ENCODE data around the gene SLC5A6. TPM values are rescaled to one million over a fixed set of nuclear protein-coding genes. Genes with fewer than 3 reads are reported as not detected.

The SLC5A6 gene
- total and polyA plus RNA-seq, 2 of the 8 experiments (the other 6 are each of a cell fraction or from before 2014, with no cell fraction given): 118 to 183 TPM

GRCh38 chr2:27250652-27251379 lies 38.7 kb upstream of the SLC5A6 start:
- no peak overlapping the region for H3K56ac ChIP-seq (replicated peaks; ENCODE audit: insufficient read length, low read depth, low read length)
- no peaks in the 10 kb centered on the region; the same call in 1 of the 2 replicates for H3K23me2 ChIP-seq (ENCODE audit: low read depth, low read length)
- no peaks in the 10 kb centered on the region for H3K36me3 ChIP-seq (ENCODE audit: control insufficient read depth in 2 of 4, insufficient read depth in 4 of 4, low read length in 3 of 4)
- peak overlapping the region; percentile 83 for H3K18ac ChIP-seq (ENCODE audit: extremely low read depth, low read length)
- TF ChIP-seq KDM4A (IDR thresholded peaks at IDR 0.05; ENCODE audit: low read depth, low read length, severe bottlenecking): peak; percentile 9
- TF ChIP-seq CTBP2 (IDR thresholded peaks at IDR 0.05; ENCODE audit: borderline replicate concordance, insufficient read depth, insufficient read length, low read length): peak; percentile 15
- no peak for TF ChIP-seq SUZ12 (IDR thresholded peaks at IDR 0.05; ENCODE audit: low read length)
- no peaks in the 10 kb centered on the region for H3K9me3 ChIP-seq (ENCODE audit: insufficient read depth in 2 of 2, low read depth in 1 of 2, low read length in 1 of 2)
- peaks cover 2 to 11% (median 6%) of the 10 kb centered on the region in 4 experiments for H3K4me1 ChIP-seq (replicated peaks in 1 of 4; ENCODE audit: control insufficient read depth in 3 of 4, insufficient read depth in 4 of 4, low read length in 3 of 4)
- peak overlapping the region; percentile 10; the same call in 1 of the 2 replicates for H2BK15ac ChIP-seq (ENCODE audit: low read length)
- peak overlapping the region; percentile 91 for H2AFZ ChIP-seq (ENCODE audit: low read length)
- H3K79me1 ChIP-seq (ENCODE audit: low read depth, low read length): no peaks in the 10 kb centered on the region
- no peak overlapping the region for H2AK5ac ChIP-seq (ENCODE audit: low read depth, low read length)
- peak overlapping the region; percentile 41 for H4K91ac ChIP-seq (replicated peaks; ENCODE audit: insufficient read length, low read length)
- no peak overlapping the region; a peak in 1 of 7 replicates for H3K9ac ChIP-seq (replicated peaks in 1 of 4; ENCODE audit: extremely low read depth in 1 of 4, low read depth in 3 of 4, low read length in 3 of 4)
- H3K27ac ChIP-seq (ENCODE audit: low read depth, low read length): no peak overlapping the region
- no peaks in the 10 kb centered on the region for H4K20me1 ChIP-seq (replicated peaks in 1 of 2; ENCODE audit: control insufficient read depth in 1 of 2, insufficient read depth in 2 of 2, low read length in 2 of 2)
- H3K27me3 ChIP-seq (replicated peaks in 1 of 4; ENCODE audit: control insufficient read depth in 3 of 4, extremely low read depth in 1 of 4, insufficient read depth in 3 of 4, low read length in 3 of 4): peaks cover 0 to 6% (median 2%) of the 10 kb centered on the region in 4 experiments; a peak in 5 of 7 replicates
- H3K79me2 ChIP-seq (ENCODE audit: control insufficient read depth in 1 of 2, insufficient read depth in 2 of 2, low read length in 2 of 2): no peaks in the 10 kb centered on the region
- no peak overlapping the region for H3K23ac ChIP-seq (ENCODE audit: insufficient read length)
- no peak overlapping the region for H3K4ac ChIP-seq (replicated peaks; ENCODE audit: insufficient read length, low read depth, low read length)
- FAIRE-seq: no peak
- H3K4me3 ChIP-seq (ENCODE audit: extremely low read depth in 1 of 4, insufficient read depth in 2 of 4, low read depth in 3 of 4, low read length in 4 of 4): peak overlapping the region in 2 of 4 experiments; percentile 30 to 52; a peak in 4 of 8 replicates
- H3K14ac ChIP-seq (ENCODE audit: insufficient read length): no peak overlapping the region
- no peak overlapping the region for H2BK120ac ChIP-seq (replicated peaks; ENCODE audit: low read depth, low read length)
- POLR2A ChIA-PET (ENCODE audit: partially characterized antibody): interaction anchor here (0.6 to 32.6 kb wide), 14 partner anchors 7 to 64 kb away, joined by 3 to 835 read pairs (median 8); partner anchors contain the start of genes ATRAID, CAD, DNAJC5G and SLC30A3
- peak overlapping the region; percentile 87; the same call in 1 of the 2 replicates for H2BK5ac ChIP-seq (ENCODE audit: low read depth, low read length)
- peak overlapping the region; percentile 94; the same call in 1 of the 2 replicates for H2BK12ac ChIP-seq (ENCODE audit: low read depth, low read length)
- no peak overlapping the region for H4K8ac ChIP-seq (ENCODE audit: extremely low read depth, insufficient read depth, low read length)
- CTCF ChIA-PET (ENCODE audit: partially characterized antibody): interaction anchor here (0.6 to 8.3 kb wide), 22 partner anchors 8 to 177 kb away, joined by 3 to 180 read pairs (median 5); partner anchors contain the start of genes DNAJC5G, KHK, TRIM54 and UCN
- no peak overlapping the region for H2BK20ac ChIP-seq (ENCODE audit: low read length)
- WGBS, 2 experiments (ENCODE audit: extremely low coverage in 1 of 2, insufficient coverage in 1 of 2, insufficient read length in 1 of 2, insufficient replicate concordance in 2 of 2, low coverage in 1 of 2, low lambda C conversion rate in 2 of 2, missing lambda C conversion rate in 1 of 2): 55% methylated on average over 11 of the region's 13 CpGs; no CpG with 5 or more reads in 1 of the 2 experiments
- no peak overlapping the region for H4K5ac ChIP-seq (ENCODE audit: insufficient read length, low read depth, low read length)
- peak overlapping the region; percentile 8 to 78 for H3K4me2 ChIP-seq (ENCODE audit: insufficient read depth in 1 of 2, low read depth in 2 of 2, low read length in 2 of 2)
- DNase-seq (ENCODE audit: low read depth in 1 of 2, low spot score in 2 of 2): peak in 1 of 2 experiments; percentile 55
